ENCODE data around the gene ISY1. TPM values are rescaled to one million over a fixed set of nuclear protein-coding genes. Genes with fewer than 3 reads are reported as not detected.
"Not testable (repeated sequence)": the region's sequence is repeated elsewhere in the genome, so short reads cannot be mapped to it uniquely, and the experiment has no call there.

ISY1 gene
- polyA plus RNA-seq, 4 donors, result 11.2 to 27.7 (median 23.8) TPM

- no peak for FAIRE-seq
- WGBS, 3 donors, result 0 to 1% (median 0%) methylated on average over 24 of the region's 24 CpGs
- peaks cover 0 to 38% (median 2%) of the 10 kb centered on the region in 3 donors for H3K4me1 ChIP-seq (ENCODE audit: control insufficient read depth in 3 of 3, insufficient read depth in 2 of 3, low read depth in 1 of 3, low read length in 2 of 3)
These were observed 21.7 kb upstream of the ISY1 start for GRCh38 chr3:129182390-129183185.

GRCh38 chr3:129181819-129182218 is 21.0 kb upstream of the ISY1 start:
- Histone ChIP-seq H3K36me3 (ENCODE audit: control insufficient read depth in 3 of 3, insufficient read depth in 2 of 3, low read depth in 1 of 3, low read length in 3 of 3) (peaks cover 2 to 17% (median 8%) of the 10 kb centered on the region in 3 donors), H3K4me3 (ENCODE audit: low read depth in 1 of 3, low read length in 3 of 3) (peak overlapping the region in 2 of 3 donors; percentile 95 to 96), H3K27ac (ENCODE audit: low read depth in 1 of 3, low read length in 2 of 3) (peak overlapping the region in 1 of 3 donors; percentile 99), H3K4me1 (ENCODE audit: control insufficient read depth in 3 of 3, insufficient read depth in 2 of 3, low read depth in 1 of 3, low read length in 2 of 3) (peaks cover 0 to 45% (median 2%) of the 10 kb centered on the region in 3 donors), H3K27me3 (ENCODE audit: control insufficient read depth in 3 of 3, insufficient read depth in 3 of 3, low read length in 3 of 3) (no peaks in the 10 kb centered on the region), H3K9me3 (ENCODE audit: control insufficient read depth in 2 of 2, insufficient read depth in 1 of 2, low read depth in 1 of 2, low read length in 1 of 2) (no peaks in the 10 kb centered on the region)
- 2 to 8% (median 4%) methylated on average over 3 of the region's 3 CpGs for WGBS, 3 donors
- FAIRE-seq (no peak), DNase-seq (peak; percentile 33)

More at GRCh38 chr3:129182390-129183185, 21.7 kb upstream of the ISY1 start:
- H3K36me3 ChIP-seq (ENCODE audit: control insufficient read depth in 3 of 3, insufficient read depth in 2 of 3, low read depth in 1 of 3, low read length in 3 of 3), result peaks cover 0 to 16% (median 5%) of the 10 kb centered on the region in 3 donors
- H3K27me3 ChIP-seq (ENCODE audit: control insufficient read depth in 3 of 3, insufficient read depth in 3 of 3, low read length in 3 of 3), result no peaks in the 10 kb centered on the region
- peak overlapping the region; percentile 99 to 100 (median 99) for H3K27ac ChIP-seq (ENCODE audit: low read depth in 1 of 3, low read length in 2 of 3)
- H3K4me3 ChIP-seq (ENCODE audit: low read depth in 1 of 3, low read length in 3 of 3), result peak overlapping the region; percentile 95 to 99 (median 96)
- no peaks in the 10 kb centered on the region for H3K9me3 ChIP-seq (ENCODE audit: control insufficient read depth in 2 of 2, insufficient read depth in 1 of 2, low read depth in 1 of 2, low read length in 1 of 2)
- DNase-seq, result peak in 1 of 2 donors; percentile 54

DNA sequence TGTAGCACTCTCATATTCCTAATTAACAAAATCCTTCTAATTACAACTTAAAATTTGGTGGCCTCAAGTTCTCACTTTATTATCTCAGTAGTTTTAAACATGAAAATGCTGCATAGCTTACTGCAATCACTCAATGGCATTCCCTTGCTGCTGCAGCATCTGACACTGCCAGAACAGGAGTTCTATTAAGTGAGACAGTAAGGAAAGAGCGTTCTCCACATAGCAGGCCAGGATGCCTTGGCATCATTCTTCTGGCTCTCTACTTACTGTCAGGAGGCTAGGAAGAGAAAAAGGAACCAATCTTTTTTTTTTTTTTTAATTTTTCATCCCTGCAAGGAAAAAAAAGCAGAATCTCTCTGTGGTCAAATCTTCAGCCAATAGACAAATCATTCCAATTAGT is 19.6 kb upstream of the ISY1 start:
- Histone ChIP-seq H3K4me3 (ENCODE audit: low read depth in 1 of 3, low read length in 3 of 3) (peak overlapping the region in 1 of 3 donors; percentile 95), H3K9me3 (ENCODE audit: control insufficient read depth in 2 of 2, insufficient read depth in 1 of 2, low read depth in 1 of 2, low read length in 1 of 2) (no peaks in the 10 kb centered on the region), H3K36me3 (ENCODE audit: control insufficient read depth in 3 of 3, insufficient read depth in 2 of 3, low read depth in 1 of 3, low read length in 3 of 3) (peaks cover 2 to 19% (median 8%) of the 10 kb centered on the region in 3 donors), H3K4me1 (ENCODE audit: control insufficient read depth in 3 of 3, insufficient read depth in 2 of 3, low read depth in 1 of 3, low read length in 2 of 3) (peaks cover 0 to 40% (median 2%) of the 10 kb centered on the region in 3 donors), H3K27ac (ENCODE audit: low read depth in 1 of 3, low read length in 2 of 3) (peak overlapping the region; percentile 37 to 99 (median 75)), H3K27me3 (ENCODE audit: control insufficient read depth in 3 of 3, insufficient read depth in 3 of 3, low read length in 3 of 3) (no peaks in the 10 kb centered on the region)
- no peak for FAIRE-seq
- WGBS, 3 donors, result 20 to 45% (median 40%) methylated on average over 1 of the region's 1 CpG
- peak in 1 of 2 donors; percentile 29 for DNase-seq

- WGBS, 3 donors, result 30 to 82% (median 57%) methylated on average over 1 of the region's 1 CpG
- peaks cover 2 to 32% (median 6%) of the 10 kb centered on the region in 3 donors for H3K4me1 ChIP-seq (ENCODE audit: control insufficient read depth in 3 of 3, insufficient read depth in 2 of 3, low read depth in 1 of 3, low read length in 2 of 3)
- no peaks in the 10 kb centered on the region for H3K9me3 ChIP-seq (ENCODE audit: control insufficient read depth in 2 of 2, insufficient read depth in 1 of 2, low read depth in 1 of 2, low read length in 1 of 2)
- H3K27me3 ChIP-seq (ENCODE audit: control insufficient read depth in 3 of 3, insufficient read depth in 3 of 3, low read length in 3 of 3), result no peaks in the 10 kb centered on the region
- no peak overlapping the region for H3K27ac ChIP-seq (ENCODE audit: low read depth in 1 of 3, low read length in 2 of 3)
- peaks cover 5 to 34% (median 15%) of the 10 kb centered on the region in 3 donors for H3K36me3 ChIP-seq (ENCODE audit: control insufficient read depth in 3 of 3, insufficient read depth in 2 of 3, low read depth in 1 of 3, low read length in 3 of 3)
- H3K4me3 ChIP-seq (ENCODE audit: low read depth in 1 of 3, low read length in 3 of 3), result no peak overlapping the region
- FAIRE-seq (no peak), DNase-seq (no peak)
These were observed 15.2 kb upstream of the ISY1 start for GRCh38 chr3:129176051-129176450.

DNA sequence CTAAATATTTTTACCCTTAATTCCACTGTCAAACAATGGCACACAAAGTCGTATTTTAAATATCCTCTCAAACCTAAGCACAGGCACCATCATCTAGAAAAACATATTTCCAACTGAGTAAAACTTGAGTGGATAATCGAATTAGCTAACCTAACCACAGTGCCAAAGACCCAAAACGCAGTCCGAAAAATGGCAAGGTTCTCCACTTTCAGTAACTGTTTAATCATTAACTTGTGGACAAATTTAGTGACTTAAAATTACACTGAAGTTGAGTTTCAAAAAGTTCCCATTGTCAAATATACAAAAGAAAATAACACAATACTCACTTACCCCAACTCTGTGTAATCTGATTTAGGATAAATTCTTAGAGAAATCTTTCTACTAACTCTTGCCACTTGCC is 12.9 kb upstream of the ISY1 start:
- Histone ChIP-seq H3K27me3 (ENCODE audit: control insufficient read depth in 3 of 3, insufficient read depth in 3 of 3, low read length in 3 of 3) (no peaks in the 10 kb centered on the region), H3K4me3 (ENCODE audit: low read depth in 1 of 3, low read length in 3 of 3) (no peak overlapping the region), H3K4me1 (ENCODE audit: control insufficient read depth in 3 of 3, insufficient read depth in 2 of 3, low read depth in 1 of 3, low read length in 2 of 3) (peaks cover 2 to 18% (median 6%) of the 10 kb centered on the region in 3 donors), H3K9me3 (ENCODE audit: control insufficient read depth in 2 of 2, insufficient read depth in 1 of 2, low read depth in 1 of 2, low read length in 1 of 2) (no peaks in the 10 kb centered on the region), H3K27ac (ENCODE audit: low read depth in 1 of 3, low read length in 2 of 3) (no peak overlapping the region), H3K36me3 (ENCODE audit: control insufficient read depth in 3 of 3, insufficient read depth in 2 of 3, low read depth in 1 of 3, low read length in 3 of 3) (peaks cover 16 to 41% (median 25%) of the 10 kb centered on the region in 3 donors)
- FAIRE-seq, result no peak
- DNase-seq, result no peak
- 35 to 53% (median 40%) methylated on average over 4 of the region's 4 CpGs for WGBS, 3 donors

DNA sequence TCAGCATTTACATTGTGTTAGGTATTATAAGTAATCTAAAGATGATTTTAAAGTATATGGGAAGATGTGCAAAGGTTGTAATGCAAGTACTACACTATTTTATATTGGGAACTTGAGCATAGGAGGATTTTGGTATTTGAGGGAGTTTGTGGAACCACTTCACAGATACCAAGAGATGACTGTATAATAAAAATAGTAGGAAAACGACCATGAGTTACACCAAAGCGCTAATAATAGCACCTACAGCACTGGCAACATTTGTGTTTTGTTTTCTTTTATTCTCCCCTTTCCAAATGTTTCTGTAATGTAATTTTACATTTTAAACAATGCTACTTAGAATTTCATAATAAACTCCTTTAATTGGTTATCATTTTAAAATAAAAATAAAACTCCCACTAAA is 12.3 kb upstream of the ISY1 start:
- peaks cover 16 to 42% (median 24%) of the 10 kb centered on the region in 3 donors for H3K36me3 ChIP-seq (ENCODE audit: control insufficient read depth in 3 of 3, insufficient read depth in 2 of 3, low read depth in 1 of 3, low read length in 3 of 3)
- no peak overlapping the region for H3K27ac ChIP-seq (ENCODE audit: low read depth in 1 of 3, low read length in 2 of 3)
- WGBS, 3 donors, result 48 to 52% (median 52%) methylated on average over 2 of the region's 2 CpGs
- no peak overlapping the region for H3K4me3 ChIP-seq (ENCODE audit: low read depth in 1 of 3, low read length in 3 of 3)
- H3K27me3 ChIP-seq (ENCODE audit: control insufficient read depth in 3 of 3, insufficient read depth in 3 of 3, low read length in 3 of 3), result no peaks in the 10 kb centered on the region
- H3K9me3 ChIP-seq (ENCODE audit: control insufficient read depth in 2 of 2, insufficient read depth in 1 of 2, low read depth in 1 of 2, low read length in 1 of 2), result no peaks in the 10 kb centered on the region
- H3K4me1 ChIP-seq (ENCODE audit: control insufficient read depth in 3 of 3, insufficient read depth in 2 of 3, low read depth in 1 of 3, low read length in 2 of 3), result peaks cover 2 to 13% (median 6%) of the 10 kb centered on the region in 3 donors
- FAIRE-seq, result no peak
- DNase-seq, result no peak

- DNase-seq (no peak), FAIRE-seq (no peak)
- Histone ChIP-seq H3K4me1 (ENCODE audit: control insufficient read depth in 3 of 3, insufficient read depth in 2 of 3, low read depth in 1 of 3, low read length in 2 of 3) (peaks cover 2 to 7% (median 6%) of the 10 kb centered on the region in 3 donors), H3K9me3 (ENCODE audit: control insufficient read depth in 2 of 2, insufficient read depth in 1 of 2, low read depth in 1 of 2, low read length in 1 of 2) (no peaks in the 10 kb centered on the region), H3K4me3 (ENCODE audit: low read depth in 1 of 3, low read length in 3 of 3) (no peak overlapping the region), H3K27me3 (ENCODE audit: control insufficient read depth in 3 of 3, insufficient read depth in 3 of 3, low read length in 3 of 3) (no peaks in the 10 kb centered on the region), H3K27ac (ENCODE audit: low read depth in 1 of 3, low read length in 2 of 3) (no peak overlapping the region), H3K36me3 (ENCODE audit: control insufficient read depth in 3 of 3, insufficient read depth in 2 of 3, low read depth in 1 of 3, low read length in 3 of 3) (peaks cover 18 to 42% (median 18%) of the 10 kb centered on the region in 3 donors)
- 89 to 92% (median 91%) methylated on average over 15 of the region's 15 CpGs for WGBS, 3 donors
These were observed 5.9 kb upstream of the ISY1 start for GRCh38 chr3:129166579-129167332.

- not testable (repeated sequence) for H3K4me3 ChIP-seq (ENCODE audit: low read depth in 1 of 3, low read length in 3 of 3); FAIRE-seq
- peaks cover 10 to 34% (median 13%) of the 10 kb centered on the region in 3 donors for H3K36me3 ChIP-seq (ENCODE audit: control insufficient read depth in 3 of 3, insufficient read depth in 2 of 3, low read depth in 1 of 3, low read length in 3 of 3)
These were observed 4.7 kb upstream of the ISY1 start for GRCh38 chr3:129165594-129165993.

More at GRCh38 chr3:129165594-129165993, 4.7 kb upstream of the ISY1 start:
- WGBS, 3 donors, result 97 to 98% (median 97%) methylated on average over 8 of the region's 8 CpGs
- not testable (repeated sequence) for H3K27ac ChIP-seq (ENCODE audit: low read depth in 1 of 3, low read length in 2 of 3); H3K9me3 ChIP-seq (ENCODE audit: control insufficient read depth in 2 of 2, insufficient read depth in 1 of 2, low read depth in 1 of 2, low read length in 1 of 2); H3K27me3 ChIP-seq (ENCODE audit: control insufficient read depth in 3 of 3, insufficient read depth in 3 of 3, low read length in 3 of 3); DNase-seq; H3K4me1 ChIP-seq (ENCODE audit: control insufficient read depth in 3 of 3, insufficient read depth in 2 of 3, low read depth in 1 of 3, low read length in 2 of 3)

Data from small intestine (tissue), 7 donors.